Testis (tissue), 2 donors: ENCODE results near the gene TBC1D5.

Source experiments
- POLR2A ChIP-seq: fragments of 450-650 bp; IDR thresholded peaks from one replicate; pipeline ENCODE4 v1.6.1; 2017; ENCODE audit warnings: antibody characterized with exemption, mild to moderate bottlenecking, moderate library complexity
- TF ChIP-seq, protein P1 (sequence below), 3 experiments: fragments of 450-650 bp in 2 of 3; fragments of 200-600 bp in 1 of 3; sonication (generic) in 1 of 3; IDR thresholded peaks; one replicate each; pipeline ENCODE4 v1.5.1; 2016 to 2019; ENCODE audit warnings: antibody characterized with exemption in 3 of 3, mild to moderate bottlenecking in 2 of 3, moderate library complexity in 1 of 3

DNA sequence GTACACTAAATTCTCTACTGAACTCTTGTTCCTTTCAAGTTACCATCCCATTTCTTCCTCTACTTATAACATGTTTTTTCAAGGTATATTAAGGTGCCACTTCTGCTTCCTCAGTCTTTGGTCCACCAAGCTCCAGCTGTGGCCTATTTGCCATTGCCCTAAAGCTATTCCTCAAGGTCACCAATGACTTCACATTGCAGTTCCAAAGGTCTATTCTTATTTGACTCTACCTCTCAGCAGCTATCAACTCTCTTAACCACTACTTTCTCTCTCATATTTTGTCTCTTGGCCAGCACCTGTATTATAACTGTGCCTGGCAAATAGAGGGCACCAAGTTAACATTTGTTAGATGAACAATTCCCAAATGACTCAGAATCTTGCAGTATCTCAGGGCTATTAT lies 503.0 kb downstream of the TBC1D5 start:
- TF ChIP-seq, protein P1, sequence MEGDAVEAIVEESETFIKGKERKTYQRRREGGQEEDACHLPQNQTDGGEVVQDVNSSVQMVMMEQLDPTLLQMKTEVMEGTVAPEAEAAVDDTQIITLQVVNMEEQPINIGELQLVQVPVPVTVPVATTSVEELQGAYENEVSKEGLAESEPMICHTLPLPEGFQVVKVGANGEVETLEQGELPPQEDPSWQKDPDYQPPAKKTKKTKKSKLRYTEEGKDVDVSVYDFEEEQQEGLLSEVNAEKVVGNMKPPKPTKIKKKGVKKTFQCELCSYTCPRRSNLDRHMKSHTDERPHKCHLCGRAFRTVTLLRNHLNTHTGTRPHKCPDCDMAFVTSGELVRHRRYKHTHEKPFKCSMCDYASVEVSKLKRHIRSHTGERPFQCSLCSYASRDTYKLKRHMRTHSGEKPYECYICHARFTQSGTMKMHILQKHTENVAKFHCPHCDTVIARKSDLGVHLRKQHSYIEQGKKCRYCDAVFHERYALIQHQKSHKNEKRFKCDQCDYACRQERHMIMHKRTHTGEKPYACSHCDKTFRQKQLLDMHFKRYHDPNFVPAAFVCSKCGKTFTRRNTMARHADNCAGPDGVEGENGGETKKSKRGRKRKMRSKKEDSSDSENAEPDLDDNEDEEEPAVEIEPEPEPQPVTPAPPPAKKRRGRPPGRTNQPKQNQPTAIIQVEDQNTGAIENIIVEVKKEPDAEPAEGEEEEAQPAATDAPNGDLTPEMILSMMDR (IDR thresholded peaks at IDR 0.05): no peak
- no peak for TF ChIP-seq POLR2A
